ENCODE measurements around the gene HARBI1.

DNA sequence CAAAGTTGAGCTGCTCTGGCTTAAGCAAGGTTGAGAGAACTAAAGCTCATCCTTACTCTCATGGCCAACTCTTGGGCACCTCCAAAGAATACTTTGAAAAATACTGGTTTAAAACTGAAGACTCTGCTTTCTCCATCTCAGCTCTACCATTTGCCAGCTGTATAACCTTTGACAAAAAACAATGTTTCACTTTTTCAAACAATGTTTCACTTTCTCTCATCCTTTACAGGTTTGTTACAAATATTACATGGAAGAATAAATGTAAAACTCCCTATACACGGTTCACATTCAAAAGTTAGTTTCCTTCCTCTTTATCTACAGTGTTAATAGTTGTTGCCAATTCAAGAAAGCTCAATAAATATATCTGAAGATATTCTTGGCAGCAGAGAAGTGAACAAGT, 42.4 kb downstream of the HARBI1 start:
- TF ChIP-seq TEAD4 (CRISPR knock-in tag; IDR thresholded peaks at IDR 0.05) (no peak), ZNF263 (CRISPR knock-in tag; IDR thresholded peaks at IDR 0.05; ENCODE audit: low read depth) (no peak), ZNF423 (CRISPR knock-in tag; IDR thresholded peaks at IDR 0.05) (no peak), CREB1 (CRISPR knock-in tag; IDR thresholded peaks at IDR 0.05) (no peak), ZNF138 (CRISPR knock-in tag; conservative IDR thresholded peaks at IDR 0.05) (no peak), FOXJ3 (CRISPR knock-in tag; IDR thresholded peaks at IDR 0.05; ENCODE audit: borderline replicate concordance) (no peak), ESRRA (CRISPR knock-in tag; IDR thresholded peaks at IDR 0.05; ENCODE audit: borderline replicate concordance) (no peak)
- TF ChIP-seq, protein P1, sequence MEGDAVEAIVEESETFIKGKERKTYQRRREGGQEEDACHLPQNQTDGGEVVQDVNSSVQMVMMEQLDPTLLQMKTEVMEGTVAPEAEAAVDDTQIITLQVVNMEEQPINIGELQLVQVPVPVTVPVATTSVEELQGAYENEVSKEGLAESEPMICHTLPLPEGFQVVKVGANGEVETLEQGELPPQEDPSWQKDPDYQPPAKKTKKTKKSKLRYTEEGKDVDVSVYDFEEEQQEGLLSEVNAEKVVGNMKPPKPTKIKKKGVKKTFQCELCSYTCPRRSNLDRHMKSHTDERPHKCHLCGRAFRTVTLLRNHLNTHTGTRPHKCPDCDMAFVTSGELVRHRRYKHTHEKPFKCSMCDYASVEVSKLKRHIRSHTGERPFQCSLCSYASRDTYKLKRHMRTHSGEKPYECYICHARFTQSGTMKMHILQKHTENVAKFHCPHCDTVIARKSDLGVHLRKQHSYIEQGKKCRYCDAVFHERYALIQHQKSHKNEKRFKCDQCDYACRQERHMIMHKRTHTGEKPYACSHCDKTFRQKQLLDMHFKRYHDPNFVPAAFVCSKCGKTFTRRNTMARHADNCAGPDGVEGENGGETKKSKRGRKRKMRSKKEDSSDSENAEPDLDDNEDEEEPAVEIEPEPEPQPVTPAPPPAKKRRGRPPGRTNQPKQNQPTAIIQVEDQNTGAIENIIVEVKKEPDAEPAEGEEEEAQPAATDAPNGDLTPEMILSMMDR (IDR thresholded peaks at IDR 0.05), result no peak
- TF ChIP-seq, protein P2, sequence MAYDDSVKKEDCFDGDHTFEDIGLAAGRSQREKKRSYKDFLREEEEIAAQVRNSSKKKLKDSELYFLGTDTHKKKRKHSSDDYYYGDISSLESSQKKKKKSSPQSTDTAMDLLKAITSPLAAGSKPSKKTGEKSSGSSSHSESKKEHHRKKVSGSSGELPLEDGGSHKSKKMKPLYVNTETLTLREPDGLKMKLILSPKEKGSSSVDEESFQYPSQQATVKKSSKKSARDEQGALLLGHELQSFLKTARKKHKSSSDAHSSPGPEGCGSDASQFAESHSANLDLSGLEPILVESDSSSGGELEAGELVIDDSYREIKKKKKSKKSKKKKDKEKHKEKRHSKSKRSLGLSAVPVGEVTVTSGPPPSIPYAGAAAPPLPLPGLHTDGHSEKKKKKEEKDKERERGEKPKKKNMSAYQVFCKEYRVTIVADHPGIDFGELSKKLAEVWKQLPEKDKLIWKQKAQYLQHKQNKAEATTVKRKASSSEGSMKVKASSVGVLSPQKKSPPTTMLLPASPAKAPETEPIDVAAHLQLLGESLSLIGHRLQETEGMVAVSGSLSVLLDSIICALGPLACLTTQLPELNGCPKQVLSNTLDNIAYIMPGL (CRISPR knock-in tag; IDR thresholded peaks at IDR 0.05), result no peak
- TF ChIP-seq, protein P3, sequence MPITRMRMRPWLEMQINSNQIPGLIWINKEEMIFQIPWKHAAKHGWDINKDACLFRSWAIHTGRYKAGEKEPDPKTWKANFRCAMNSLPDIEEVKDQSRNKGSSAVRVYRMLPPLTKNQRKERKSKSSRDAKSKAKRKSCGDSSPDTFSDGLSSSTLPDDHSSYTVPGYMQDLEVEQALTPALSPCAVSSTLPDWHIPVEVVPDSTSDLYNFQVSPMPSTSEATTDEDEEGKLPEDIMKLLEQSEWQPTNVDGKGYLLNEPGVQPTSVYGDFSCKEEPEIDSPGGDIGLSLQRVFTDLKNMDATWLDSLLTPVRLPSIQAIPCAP (CRISPR knock-in tag; IDR thresholded peaks at IDR 0.05), result no peak
- TF ChIP-seq, protein P4, sequence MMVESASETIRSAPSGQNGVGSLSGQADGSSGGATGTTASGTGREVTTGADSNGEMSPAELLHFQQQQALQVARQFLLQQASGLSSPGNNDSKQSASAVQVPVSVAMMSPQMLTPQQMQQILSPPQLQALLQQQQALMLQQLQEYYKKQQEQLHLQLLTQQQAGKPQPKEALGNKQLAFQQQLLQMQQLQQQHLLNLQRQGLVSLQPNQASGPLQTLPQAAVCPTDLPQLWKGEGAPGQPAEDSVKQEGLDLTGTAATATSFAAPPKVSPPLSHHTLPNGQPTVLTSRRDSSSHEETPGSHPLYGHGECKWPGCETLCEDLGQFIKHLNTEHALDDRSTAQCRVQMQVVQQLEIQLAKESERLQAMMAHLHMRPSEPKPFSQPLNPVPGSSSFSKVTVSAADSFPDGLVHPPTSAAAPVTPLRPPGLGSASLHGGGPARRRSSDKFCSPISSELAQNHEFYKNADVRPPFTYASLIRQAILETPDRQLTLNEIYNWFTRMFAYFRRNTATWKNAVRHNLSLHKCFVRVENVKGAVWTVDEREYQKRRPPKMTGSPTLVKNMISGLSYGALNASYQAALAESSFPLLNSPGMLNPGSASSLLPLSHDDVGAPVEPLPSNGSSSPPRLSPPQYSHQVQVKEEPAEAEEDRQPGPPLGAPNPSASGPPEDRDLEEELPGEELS (CRISPR knock-in tag; IDR thresholded peaks at IDR 0.05), result no peak
- TF ChIP-seq, protein P5, sequence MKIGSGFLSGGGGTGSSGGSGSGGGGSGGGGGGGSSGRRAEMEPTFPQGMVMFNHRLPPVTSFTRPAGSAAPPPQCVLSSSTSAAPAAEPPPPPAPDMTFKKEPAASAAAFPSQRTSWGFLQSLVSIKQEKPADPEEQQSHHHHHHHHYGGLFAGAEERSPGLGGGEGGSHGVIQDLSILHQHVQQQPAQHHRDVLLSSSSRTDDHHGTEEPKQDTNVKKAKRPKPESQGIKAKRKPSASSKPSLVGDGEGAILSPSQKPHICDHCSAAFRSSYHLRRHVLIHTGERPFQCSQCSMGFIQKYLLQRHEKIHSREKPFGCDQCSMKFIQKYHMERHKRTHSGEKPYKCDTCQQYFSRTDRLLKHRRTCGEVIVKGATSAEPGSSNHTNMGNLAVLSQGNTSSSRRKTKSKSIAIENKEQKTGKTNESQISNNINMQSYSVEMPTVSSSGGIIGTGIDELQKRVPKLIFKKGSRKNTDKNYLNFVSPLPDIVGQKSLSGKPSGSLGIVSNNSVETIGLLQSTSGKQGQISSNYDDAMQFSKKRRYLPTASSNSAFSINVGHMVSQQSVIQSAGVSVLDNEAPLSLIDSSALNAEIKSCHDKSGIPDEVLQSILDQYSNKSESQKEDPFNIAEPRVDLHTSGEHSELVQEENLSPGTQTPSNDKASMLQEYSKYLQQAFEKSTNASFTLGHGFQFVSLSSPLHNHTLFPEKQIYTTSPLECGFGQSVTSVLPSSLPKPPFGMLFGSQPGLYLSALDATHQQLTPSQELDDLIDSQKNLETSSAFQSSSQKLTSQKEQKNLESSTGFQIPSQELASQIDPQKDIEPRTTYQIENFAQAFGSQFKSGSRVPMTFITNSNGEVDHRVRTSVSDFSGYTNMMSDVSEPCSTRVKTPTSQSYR (CRISPR knock-in tag; IDR thresholded peaks at IDR 0.05), result no peak
